NCI-H82 (cell line): ENCODE measurements around the gene S100A2.
"Not testable (repeated sequence)": the region's sequence is repeated elsewhere in the genome, so short reads cannot be mapped to it uniquely, and the experiment has no call there.

Experiments
- DNase-seq: peaks from one replicate; lab custom pipeline; 2025; lab: John Stamatoyannopoulos, UW

The S100A2 gene

GRCh38 chr1:153532769-153533599 is 32.7 kb downstream of the S100A2 start:
- peak; percentile 92 for DNase-seq

GRCh38 chr1:153532181-153532580 is 33.5 kb downstream of the S100A2 start:
- peak; percentile 50 for DNase-seq

GRCh38 chr1:153531638-153532037 is 34.0 kb downstream of the S100A2 start:
- DNase-seq = no peak

- DNase-seq = no peak
Observed at GRCh38 chr1:153527683-153528040, 38.0 kb downstream of the S100A2 start.

DNA sequence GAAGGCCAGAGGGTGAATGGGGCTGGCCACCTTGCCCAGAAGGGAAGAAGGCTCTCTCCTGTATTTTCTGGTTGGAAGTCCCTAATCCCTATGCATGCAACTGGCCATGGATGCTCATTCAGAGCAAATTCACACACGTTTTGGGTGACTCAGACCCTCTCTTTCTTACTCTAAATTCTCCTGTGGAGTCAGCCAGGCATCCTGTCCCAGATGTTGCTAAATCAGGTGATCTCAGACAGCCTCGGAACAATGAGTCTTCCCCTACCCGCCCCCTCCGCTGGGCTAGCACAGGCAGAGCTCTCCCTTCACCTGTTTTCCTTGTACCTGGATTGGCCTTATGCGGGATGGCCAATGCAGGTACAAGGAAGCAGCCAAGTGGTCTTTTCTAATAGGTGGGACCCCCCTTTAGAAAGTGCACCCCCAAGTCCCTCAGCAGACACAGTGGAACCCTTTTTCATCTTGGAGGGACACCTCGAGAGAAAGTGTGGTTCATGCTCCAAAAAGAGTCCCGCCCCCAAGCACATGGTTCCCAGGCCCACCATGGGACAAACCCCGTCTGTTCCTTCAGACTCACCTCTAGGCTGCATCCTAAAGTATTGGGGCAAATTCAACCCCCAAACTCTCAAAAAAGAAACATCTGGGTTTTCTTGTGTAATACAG is 38.5 kb downstream of the S100A2 start:
- no peak for DNase-seq

GRCh38 chr1:153526132-153526543 is 39.5 kb downstream of the S100A2 start:
- DNase-seq = no peak

GRCh38 chr1:153525088-153525728 is 40.4 kb downstream of the S100A2 start:
- peak; percentile 98 for DNase-seq

GRCh38 chr1:153522353-153523048 is 43.1 kb downstream of the S100A2 start:
- DNase-seq = not testable (repeated sequence)

GRCh38 chr1:153521808-153522207 is 43.8 kb downstream of the S100A2 start:
- DNase-seq = not testable (repeated sequence)

- no peak for DNase-seq
Observed at GRCh38 chr1:153520818-153521476, 44.7 kb downstream of the S100A2 start.

GRCh38 chr1:153520137-153520691 is 45.4 kb downstream of the S100A2 start:
- DNase-seq = not testable (repeated sequence)

GRCh38 chr1:153519242-153519641 is 46.4 kb downstream of the S100A2 start:
- no peak for DNase-seq

- DNase-seq = no peak
Observed at GRCh38 chr1:153515504-153516394, 49.9 kb downstream of the S100A2 start.

DNA sequence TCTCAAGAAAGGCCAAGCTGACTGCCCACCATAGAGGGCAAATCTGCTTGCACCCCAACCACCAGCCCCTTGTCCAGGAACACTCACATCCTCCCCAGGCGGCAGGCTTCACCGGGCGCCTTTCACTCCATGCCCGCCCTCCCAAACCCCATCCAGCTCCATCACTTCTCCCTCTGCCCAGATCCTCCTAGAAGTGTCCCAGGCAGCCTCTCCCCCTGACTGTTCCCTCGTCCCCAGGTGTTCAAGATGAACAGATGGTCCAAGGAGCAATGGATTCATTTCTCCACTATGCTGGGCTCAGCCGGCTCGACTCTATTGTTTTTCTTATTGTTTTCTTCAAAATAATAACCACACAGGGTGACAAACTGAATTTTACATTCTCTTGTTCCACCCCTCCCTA is 52.0 kb downstream of the S100A2 start:
- peak; percentile 39 for DNase-seq

- DNase-seq = no peak
Observed at GRCh38 chr1:153513023-153513422, 52.6 kb downstream of the S100A2 start.
